ENCODE data around the gene PTPRD.
"Not testable (repeated sequence)": the region's sequence is repeated elsewhere in the genome, so short reads cannot be mapped to it uniquely, and the experiment has no call there.

Gene PTPRD

GRCh38 chr9:9170439-9171134, 1442.2 kb downstream of the PTPRD start:
- no peak for DNase-seq (ENCODE audit: low spot score)

GRCh38 chr9:9142001-9142400, 1470.8 kb downstream of the PTPRD start:
- no peak for DNase-seq (ENCODE audit: low spot score)

GRCh38 chr9:9133526-9133925, 1479.3 kb downstream of the PTPRD start:
- no peak for DNase-seq (ENCODE audit: low spot score)

GRCh38 chr9:9124616-9125015, 1488.2 kb downstream of the PTPRD start:
- DNase-seq (ENCODE audit: low spot score): no peak

- no peak for DNase-seq (ENCODE audit: low spot score)
Observed at GRCh38 chr9:9122230-9122875, 1490.4 kb downstream of the PTPRD start.

- no peak for DNase-seq (ENCODE audit: low spot score)
Observed at GRCh38 chr9:9117866-9118265, 1494.9 kb downstream of the PTPRD start.

- no peak for DNase-seq (ENCODE audit: low spot score)
Observed at GRCh38 chr9:9112001-9112720, 1500.6 kb downstream of the PTPRD start.

GRCh38 chr9:9108641-9109040, 1504.2 kb downstream of the PTPRD start:
- DNase-seq (ENCODE audit: low spot score): no peak

- no peak for DNase-seq (ENCODE audit: low spot score)
Observed at GRCh38 chr9:9102295-9102694, 1510.5 kb downstream of the PTPRD start.

- no peak for DNase-seq (ENCODE audit: low spot score)
Observed at GRCh38 chr9:9100070-9100469, 1512.7 kb downstream of the PTPRD start.

GRCh38 chr9:9099646-9100045, 1513.2 kb downstream of the PTPRD start:
- no peak for DNase-seq (ENCODE audit: low spot score)

- not testable (repeated sequence) for DNase-seq (ENCODE audit: low spot score)
Observed at GRCh38 chr9:9097254-9097653, 1515.5 kb downstream of the PTPRD start.

- no peak for DNase-seq (ENCODE audit: low spot score)
Observed at GRCh38 chr9:9091387-9091786, 1521.4 kb downstream of the PTPRD start.

- DNase-seq (ENCODE audit: low spot score): no peak
Observed at GRCh38 chr9:9079473-9079872, 1533.3 kb downstream of the PTPRD start.

- DNase-seq (ENCODE audit: low spot score): no peak
Observed at GRCh38 chr9:9078301-9078700, 1534.5 kb downstream of the PTPRD start.

- no peak for DNase-seq (ENCODE audit: low spot score)
Observed at GRCh38 chr9:9061627-9062026, 1551.2 kb downstream of the PTPRD start.

GRCh38 chr9:9054354-9054992, 1558.3 kb downstream of the PTPRD start:
- DNase-seq (ENCODE audit: low spot score): no peak

- DNase-seq (ENCODE audit: low spot score): no peak
Observed at GRCh38 chr9:9045572-9045971, 1567.2 kb downstream of the PTPRD start.

- no peak for DNase-seq (ENCODE audit: low spot score)
Observed at GRCh38 chr9:9045072-9045471, 1567.7 kb downstream of the PTPRD start.

GRCh38 chr9:9043788-9044187, 1569.0 kb downstream of the PTPRD start:
- not testable (repeated sequence) for DNase-seq (ENCODE audit: low spot score)

GRCh38 chr9:9041756-9042155, 1571.0 kb downstream of the PTPRD start:
- no peak for DNase-seq (ENCODE audit: low spot score)

GRCh38 chr9:9033022-9033421, 1579.8 kb downstream of the PTPRD start:
- DNase-seq (ENCODE audit: low spot score): no peak

GRCh38 chr9:9016597-9016996, 1596.2 kb downstream of the PTPRD start:
- no peak for DNase-seq (ENCODE audit: low spot score)

Measured in GM03348 (cell line).